Stimulated activated CD8-positive, alpha-beta memory T cell treated with anti-CD3 and anti-CD28 coated beads, Interleukin-4, amount 100 ng/mL, for 24 hours (primary cell): Measurements from ENCODE around the gene TLE4.
"Not testable (repeated sequence)": the region's sequence is repeated elsewhere in the genome, so short reads cannot be mapped to it uniquely, and the experiment has no call there.

Source experiments
- DNase-seq: peaks from one replicate; pipeline ENCODE4 v3.0.0-alpha.2; 2020; ENCODE audit warnings: low read depth

The TLE4 gene

DNA sequence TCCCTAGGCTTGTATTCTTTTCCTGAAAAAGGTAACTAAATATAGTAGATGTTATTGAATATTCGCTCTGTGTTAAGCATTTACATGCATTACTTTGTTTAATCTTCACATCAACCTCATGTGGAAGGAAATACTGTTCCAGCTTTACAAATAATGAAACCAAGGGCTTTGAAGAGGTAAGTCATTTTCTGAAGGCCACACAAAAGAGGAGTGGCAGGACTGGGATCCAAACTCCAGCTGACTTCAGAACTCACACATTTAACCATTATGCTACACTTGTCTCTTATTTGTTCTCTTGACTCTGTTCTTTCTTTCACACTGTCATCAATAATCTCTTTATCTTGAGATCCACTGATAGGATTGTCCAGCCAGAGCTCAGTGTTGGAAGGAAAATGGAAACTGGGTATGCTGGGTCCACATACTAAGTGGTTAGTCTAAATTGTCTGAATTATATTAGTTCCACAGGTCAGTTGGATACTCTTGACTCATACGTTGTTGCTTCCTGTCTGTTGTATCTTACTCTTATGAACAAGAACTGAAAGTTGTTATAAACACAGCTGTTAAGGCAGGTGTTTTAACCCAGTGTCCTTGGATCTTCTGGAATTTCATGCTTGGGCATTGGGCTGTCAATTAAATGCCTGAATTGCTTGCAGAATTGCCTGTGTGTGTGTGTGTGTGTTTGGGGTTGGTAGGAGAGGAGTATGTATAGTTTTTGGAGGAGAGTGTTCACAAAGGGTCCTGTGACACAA lies 65.6 kb downstream of the TLE4 start:
- no peak for DNase-seq

DNA sequence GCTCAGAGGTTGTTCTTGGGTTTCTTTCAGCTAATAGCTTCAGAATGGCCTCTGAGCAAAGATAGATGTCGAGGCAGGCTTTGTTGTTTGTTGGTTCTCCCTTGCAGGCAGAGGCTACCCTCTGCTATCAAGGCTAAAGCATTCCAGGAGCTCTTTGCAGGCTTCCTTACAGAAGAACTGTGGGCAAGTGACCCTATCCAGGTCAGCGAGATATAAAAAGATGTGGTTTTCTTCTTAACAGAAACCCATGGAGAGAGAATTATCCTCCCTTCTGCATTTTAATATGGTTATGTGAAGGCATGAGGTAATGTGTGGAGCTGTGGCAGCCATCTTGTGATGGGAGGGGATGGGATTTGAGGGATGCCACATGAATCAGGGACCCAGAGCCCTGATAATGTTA lies 67.0 kb downstream of the TLE4 start:
- DNase-seq = no peak

DNA sequence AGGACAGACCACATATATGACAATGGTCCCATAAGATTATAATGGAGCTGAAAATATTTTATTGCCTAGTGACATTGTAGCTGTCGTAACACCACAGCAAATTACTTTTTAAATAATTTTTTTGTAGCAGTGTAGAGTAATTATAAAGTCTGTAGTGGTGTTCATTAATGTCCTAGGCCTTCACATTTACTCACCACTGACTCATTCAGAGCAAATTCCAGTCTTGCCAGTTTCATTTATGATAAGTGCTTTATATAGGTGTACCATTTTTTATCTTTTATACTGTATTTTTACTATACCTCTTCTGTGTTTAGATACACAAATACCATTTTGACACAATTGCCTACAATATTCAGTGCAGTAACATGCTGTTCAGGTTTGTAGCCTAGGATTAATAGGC lies 67.6 kb downstream of the TLE4 start:
- no peak for DNase-seq

DNA sequence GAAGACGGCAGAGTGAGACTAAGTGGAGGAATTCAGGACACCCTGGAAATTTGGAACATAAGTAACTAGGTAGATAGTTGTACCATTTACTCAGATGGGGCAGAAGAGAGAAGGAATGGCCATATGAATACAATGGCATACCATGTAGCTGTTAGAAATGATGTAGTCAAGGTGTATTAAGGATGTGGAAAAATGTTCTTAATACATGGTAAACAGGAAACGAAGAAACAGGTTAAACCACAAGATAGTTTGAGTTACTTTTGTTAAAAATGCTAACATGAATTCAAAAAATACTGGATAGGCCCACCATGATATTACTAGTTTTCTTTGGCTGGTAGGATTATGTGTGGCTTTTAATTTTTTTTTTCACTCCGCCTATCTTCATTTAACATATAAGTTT lies 68.3 kb downstream of the TLE4 start:
- not testable (repeated sequence) for DNase-seq

DNA sequence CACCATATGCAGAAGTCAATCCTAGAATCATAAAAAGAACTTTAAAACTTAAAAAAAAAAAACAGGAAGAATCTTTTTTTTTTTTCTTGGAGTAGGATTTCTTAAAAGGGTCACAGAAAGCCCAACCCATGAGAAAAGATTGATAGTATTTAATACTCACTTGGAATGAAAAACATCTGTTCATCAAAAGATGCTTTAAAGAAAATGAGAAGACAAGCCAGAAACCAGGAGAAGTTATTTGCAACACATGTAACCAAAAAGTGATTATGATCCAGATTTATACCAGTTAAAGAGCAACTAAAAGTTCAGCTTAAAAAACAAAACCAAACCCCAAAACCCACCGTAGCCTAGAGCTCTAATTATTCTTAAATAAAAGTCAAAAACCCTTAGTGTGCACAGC lies 69.3 kb downstream of the TLE4 start:
- no peak for DNase-seq

DNA sequence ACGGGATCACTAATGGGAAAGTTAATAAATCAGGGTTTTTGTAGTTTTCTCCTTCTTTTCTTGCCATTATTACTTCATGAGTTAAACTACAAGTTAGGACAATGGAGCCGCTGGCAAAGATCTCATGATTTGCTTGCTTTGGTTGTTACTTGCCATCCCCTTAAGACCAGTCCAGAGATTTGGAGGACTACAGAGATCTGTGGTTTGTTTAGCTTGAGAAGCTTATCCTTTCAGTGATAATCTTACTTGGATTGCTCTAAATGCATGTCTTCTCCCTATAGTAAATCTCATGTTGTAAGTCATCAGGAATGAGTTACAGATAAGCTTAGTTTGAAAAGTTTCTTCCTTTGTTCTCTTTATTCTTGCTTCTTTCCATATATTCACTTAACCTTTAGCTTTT lies 70.9 kb downstream of the TLE4 start:
- DNase-seq = no peak

DNA sequence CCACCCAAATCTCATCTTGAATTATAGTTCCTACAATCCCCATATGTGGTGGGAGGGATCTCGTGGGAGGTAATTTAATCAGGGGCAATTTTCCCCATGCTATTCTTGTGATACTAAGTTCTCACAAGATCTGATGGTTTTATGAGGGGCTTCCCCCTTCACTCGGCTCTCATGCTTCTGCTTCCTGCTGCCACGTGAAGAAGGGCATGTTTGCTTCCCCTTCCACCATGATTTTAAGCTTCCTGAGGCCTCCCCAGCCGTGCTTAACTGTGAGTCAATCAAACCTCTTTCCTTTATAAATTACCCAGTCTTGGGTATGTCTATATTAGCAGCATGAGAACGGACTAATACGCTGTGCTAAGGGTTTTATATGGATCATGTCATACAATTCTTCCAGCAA lies 72.3 kb downstream of the TLE4 start:
- no peak for DNase-seq

DNA sequence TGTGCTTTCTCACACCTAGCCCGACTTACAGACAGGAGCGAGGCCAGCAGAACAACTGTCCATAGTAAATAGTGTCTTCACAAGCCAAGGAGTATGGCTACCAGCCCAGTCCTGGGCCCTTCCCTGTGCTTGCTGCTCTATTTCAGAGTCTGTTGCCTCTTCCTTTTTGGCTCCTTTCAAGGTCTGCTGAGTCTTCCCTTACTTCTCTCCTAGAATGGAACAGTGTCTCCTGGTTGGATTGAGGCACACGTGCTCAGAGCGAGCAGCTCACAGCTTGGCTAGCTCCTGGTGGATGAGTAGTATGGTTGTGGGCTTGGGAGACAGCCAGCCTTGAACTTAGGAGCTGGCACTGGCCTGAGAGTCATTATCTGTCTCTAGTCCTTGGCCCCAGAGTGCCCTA lies 72.8 kb downstream of the TLE4 start:
- no peak for DNase-seq

DNA sequence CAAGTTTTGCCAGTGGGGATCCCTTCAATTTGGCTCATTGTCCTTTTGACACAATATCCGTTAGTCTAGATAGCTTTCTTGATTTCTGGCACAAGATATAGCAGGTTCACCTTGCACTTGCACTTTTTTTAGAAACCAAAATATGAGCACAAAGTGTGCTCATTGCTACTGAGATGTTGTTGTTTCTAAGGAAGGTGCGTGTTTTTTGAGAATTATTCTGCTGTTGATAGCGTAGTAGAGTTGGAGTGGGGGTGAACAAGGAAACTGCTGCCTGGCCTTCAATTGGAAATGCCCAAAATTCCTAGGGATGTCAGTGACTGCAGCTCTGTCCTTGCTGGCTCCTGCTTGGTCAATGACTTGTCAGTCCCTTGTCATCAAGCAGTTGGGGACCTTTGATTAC lies 73.3 kb downstream of the TLE4 start:
- DNase-seq = no peak

DNA sequence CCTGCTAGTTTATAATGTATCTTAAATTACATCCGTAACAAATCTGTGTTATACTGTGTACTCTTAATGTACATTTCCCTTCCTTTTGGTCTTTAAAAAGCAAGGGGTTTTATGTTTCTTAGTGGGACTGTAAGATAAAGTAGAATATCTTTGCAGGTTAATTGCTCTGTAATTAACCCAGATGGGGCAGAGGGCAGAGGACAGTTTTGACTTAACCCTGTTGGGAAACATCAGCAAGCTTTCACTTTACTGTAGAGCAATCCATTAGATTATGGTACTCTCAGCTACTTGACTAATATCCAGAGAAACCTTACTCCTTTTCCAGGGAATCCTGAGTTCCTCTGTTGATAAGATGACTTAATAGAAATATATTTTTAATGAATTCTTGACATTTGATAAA lies 74.3 kb downstream of the TLE4 start:
- DNase-seq = no peak

DNA sequence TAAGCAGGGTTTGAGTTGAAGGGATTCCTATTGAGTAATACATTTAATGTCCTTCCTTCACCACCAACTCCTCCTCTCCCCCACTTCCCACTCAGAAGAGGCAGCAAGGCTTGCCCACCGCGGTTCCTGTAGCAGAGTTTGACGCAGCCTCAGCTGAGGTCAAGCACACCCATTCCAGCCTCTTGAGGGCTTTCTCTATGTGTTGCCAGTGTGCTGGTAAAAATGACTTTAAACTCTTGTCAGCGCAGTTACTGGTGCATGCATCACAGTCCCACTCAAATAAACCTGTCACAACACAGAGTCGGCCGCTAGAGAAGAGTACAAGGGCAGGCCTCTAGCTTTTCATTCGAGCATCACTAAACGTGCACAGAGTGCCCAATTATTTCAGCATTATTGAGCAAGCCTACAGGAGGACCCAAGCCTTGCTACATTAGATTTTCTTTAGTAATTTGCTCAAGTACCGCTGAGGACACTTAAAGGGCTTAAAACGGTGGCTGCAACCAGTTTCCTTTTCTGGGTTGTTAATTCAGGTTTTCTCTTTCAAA lies 79.6 kb downstream of the TLE4 start:
- DNase-seq = no peak

DNA sequence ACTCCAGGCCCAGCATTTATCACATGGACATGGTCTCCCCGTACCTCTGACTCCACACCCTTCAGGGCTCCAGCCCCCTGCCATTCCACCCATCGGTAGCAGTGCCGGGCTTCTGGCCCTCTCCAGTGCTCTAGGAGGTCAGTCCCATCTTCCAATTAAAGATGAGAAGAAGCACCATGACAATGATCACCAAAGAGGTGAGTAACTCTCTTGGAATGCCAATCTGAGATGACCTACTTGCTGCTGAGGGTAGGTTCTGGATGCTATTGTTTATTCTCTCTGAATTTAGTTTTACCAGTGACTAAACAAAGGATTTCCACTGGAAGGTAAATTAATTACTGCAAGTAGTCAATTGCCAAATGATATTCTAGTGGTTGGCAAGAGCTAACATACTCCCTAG lies 80.8 kb downstream of the TLE4 start:
- no peak for DNase-seq

DNA sequence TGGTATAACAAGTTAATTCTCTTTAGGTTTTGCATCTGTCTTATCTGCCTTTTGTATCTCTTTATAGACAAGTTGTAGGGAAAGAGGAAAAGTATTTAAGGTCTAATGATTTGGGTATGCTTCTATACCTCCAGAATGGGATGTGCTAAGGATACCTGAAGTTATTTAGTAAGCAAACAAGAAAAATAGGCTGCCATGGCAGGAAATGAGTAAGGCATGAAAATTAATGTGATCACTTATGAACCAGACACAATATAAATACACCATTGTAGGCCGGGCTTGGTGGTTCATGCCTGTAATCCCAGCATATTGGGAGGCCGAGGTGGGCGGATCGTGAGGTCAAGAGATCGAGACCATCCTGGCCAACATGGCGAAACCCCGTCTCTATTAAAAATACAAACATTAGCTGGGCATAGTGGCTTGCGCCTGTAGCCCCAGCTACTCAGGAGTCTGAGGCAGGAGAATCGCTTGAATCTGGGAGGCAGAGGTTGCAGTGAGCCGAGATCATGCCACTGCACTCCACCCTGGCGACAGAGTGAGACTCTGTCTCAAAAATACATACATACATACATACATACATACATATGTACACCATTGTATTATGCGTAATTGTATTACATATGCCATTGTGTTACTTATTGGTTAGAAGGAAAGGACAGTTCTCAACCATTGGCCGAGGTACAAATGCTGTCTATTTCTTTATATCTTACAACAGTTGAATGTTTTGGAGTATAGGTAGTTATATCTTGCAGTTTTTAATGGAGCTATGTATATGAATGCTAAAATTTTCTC lies 83.0 kb downstream of the TLE4 start:
- not testable (repeated sequence) for DNase-seq

DNA sequence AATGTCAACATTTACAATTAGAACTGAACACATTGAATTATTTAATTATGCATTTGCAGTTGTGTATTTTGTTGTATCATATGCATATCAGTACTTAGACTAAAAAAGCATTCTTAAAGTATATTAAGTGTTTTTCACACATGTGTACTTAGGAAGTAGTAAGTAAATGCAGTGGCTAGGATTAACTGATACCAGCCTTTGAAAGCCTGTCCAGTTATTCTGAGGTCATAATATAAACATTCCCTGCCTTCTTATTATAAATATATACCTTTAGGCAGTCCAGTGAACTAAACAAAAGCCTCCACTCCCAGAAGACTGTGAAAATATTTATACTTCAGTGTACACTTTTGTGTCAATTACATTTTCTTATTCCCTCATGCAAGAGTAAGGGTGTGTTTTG lies 83.8 kb downstream of the TLE4 start:
- DNase-seq = no peak

DNA sequence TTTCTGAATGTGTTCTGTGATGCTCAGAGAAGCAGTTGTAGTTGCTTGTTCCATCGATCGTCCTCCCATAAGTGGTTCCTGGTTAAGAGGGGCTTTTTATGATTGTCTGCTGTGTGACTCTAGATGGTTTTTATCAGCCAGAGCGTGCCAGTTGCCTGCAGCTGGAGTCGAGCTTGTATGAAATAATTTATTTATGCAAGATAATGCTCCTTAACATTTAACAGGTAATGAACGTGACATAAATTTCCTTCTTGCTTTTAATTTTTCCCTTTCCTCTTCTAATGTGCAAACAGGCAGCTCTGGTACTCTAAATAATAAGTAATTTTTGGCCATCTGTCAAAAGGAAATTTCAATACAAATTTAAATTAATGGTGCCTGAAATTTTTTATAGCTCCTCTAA lies 84.4 kb downstream of the TLE4 start:
- DNase-seq = no peak

DNA sequence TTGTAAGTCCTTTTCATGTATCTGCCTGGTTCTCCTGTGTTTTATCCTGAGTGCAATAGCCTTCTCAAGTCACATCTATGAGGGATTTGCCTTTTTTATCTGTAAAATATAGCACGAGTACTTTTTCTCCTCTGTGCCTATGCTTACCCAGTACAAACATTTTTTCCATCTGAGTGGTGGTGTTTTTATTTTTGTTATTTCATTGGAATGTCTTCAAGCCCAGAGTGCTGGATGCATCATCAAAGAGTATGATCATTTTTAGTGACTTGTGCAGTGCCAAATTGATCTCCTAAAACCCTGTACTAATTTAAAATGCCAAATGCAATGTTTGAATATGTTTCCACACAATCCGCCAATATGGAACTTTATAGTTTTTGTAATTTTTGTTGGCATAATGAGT lies 86.1 kb downstream of the TLE4 start:
- DNase-seq = no peak

DNA sequence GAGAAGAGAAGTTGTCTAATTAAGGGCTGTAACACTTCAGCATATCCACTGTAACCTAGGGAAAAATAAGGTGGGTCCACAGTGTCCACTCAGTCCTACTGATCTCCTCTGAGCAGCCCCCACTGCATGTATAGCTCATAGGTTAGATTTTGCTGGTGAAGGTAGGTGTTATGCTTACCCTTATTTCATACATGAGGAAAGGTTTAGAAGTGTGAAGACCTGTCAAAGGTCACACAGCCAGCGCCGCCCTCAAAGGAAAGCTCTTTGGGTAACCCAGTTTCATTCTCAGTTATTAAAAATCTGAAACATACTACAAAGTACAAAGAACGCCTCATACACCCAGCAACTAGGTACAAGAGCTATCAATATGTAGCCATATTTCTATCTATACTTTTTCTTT lies 87.2 kb downstream of the TLE4 start:
- no peak for DNase-seq

DNA sequence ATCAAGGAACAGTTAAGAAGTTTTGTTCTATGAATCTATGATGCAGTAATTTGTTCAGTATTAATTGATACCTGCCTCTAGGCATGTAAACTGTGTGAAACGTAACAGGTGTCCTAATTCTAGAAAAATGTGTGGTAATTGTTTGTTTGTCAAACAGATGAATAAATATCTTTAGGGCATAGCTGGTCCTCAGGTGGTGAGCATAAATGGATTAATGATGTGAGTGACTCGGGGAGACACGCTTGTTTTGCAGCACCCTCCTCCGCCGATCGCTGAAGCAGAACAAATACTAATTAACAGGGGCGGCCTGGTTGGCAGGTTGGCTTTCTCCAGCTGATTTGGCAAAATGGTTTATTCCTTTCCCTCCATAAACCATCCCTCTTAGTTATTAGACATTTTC lies 88.8 kb downstream of the TLE4 start:
- DNase-seq = no peak

DNA sequence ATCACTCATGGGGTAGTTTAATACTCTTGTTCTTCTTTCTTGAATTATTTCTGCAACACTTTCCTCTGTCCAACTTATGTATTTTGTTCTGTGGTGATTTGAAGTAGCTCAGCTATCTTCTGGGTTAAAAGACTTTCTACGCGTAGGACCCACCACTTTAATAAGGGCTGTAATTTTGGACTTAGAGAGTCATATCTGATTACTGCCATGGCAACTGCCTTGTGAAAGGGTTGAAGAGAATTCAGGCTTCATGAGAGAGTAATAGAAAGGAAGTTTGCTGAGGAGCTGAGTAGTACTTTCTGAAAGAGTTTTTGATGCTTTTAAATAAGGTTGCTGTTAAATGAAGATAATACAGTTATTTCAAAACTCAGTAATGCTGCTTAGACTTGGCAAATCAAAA lies 89.5 kb downstream of the TLE4 start:
- no peak for DNase-seq

DNA sequence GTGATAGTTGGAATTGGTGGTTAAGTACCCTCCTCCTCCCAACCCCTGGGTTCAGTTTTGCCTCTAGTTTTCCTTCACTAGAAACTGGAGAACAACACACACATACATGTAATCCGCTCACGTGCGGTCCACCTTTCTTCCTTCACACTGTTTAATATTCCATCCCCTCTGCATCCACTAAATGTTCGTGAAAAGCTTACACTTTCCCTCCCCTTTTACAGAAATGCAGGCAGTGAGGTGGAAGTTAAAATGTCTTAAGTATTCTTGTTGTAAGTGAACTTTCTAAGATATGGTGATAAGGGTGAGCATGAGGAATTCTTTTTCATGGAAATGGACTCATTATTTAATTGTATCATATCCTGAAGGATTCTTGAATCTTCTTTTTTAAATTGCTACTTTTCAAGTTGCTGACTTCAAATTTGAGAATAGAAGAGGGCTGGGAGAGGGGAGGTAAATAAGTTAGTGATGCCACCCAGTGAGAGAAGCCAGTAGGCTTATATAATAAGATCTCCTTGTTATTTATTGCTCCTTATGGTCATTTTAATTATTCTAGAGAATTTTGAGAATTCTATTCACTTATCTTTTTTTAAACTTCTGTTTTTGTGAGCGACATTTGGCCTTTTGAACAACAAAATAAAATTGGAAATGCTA lies 90.2 kb downstream of the TLE4 start:
- no peak for DNase-seq

DNA sequence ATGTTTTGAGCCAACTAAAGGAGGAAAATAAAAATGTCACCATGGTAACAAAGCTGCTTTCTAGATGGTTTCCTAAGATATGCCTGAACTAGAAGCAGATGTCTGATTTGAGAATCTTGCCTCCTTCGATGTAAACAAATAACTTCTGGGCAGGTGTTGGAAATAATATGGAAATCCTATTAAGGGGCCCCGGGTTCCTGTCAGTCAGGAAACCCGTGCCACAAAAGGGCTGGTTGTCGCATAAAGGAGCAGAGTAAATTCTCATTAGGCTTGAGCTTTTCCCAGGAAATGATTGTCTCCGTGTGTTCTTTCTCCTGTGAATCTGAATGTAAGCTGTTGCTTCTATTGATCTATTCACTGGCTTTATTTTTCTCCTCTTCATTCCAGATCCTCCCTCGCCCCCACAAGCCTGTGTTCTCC lies 90.8 kb downstream of the TLE4 start:
- DNase-seq = no peak

DNA sequence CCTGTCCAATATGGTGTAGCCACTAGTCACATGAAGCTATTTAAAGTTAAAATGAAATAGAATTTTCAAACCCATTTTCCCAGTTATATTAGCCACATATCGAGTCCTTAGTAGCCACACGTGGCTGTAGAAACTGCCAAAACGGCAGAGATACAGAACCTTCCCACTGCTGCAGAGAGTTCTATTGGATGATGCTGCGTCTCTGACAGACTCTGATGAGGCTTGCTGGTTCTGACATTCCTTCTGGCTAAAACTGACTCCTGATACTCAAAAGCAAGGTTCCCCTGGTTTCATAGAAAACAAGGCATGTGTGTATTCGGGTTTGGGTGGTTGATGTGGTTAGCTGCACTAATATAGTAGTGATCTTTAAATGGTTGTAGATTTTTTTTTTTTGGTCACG lies 91.5 kb downstream of the TLE4 start:
- DNase-seq = no peak

DNA sequence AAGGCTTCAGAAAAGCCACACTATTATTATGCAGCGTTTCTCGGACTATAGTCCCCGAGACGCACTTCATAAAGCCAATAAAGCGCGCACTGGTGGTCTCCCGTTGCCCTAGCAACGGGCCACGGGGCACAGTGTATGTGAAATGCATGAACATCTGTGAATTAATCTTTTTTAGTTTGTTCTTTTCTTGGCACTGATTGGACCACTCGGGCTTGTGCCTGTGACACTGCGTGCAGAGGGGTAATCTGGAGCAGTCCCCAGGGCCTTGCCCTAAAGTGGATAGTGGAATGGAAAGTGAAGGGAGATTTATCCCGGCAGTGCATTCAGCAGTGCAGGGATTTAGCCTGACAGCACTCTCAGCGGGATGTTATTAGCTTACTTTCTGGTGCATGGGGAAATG lies 92.1 kb downstream of the TLE4 start:
- no peak for DNase-seq
